Muscle of leg (tissue), 11 donors: ENCODE results near the gene ANTKMT. TPM values are rescaled to one million over a fixed set of nuclear protein-coding genes. Genes with fewer than 3 reads are reported as not detected.
A peak's percentile ranks its signal among the peaks of the same experiment; 100 is the strongest.

ENCODE experiments used
- DNase-seq: peaks from one replicate; pipeline ENCODE4 v3.0.0; 2013
- H3K27ac ChIP-seq: one replicate; pipeline ENCODE4 v1.5.1; 2013; ENCODE audit warnings: mild to moderate bottlenecking, low read length, control low read depth
- H3K27me3 ChIP-seq: one replicate; pipeline ENCODE4 v1.6.1; 2013; ENCODE audit warnings: low read length; ENCODE audit not compliant: control insufficient read depth, insufficient read depth
- H3K36me3 ChIP-seq: one replicate; pipeline ENCODE4 v1.6.1; 2013; ENCODE audit warnings: low read length; ENCODE audit not compliant: control insufficient read depth, insufficient read depth
- H3K4me1 ChIP-seq: one replicate; pipeline ENCODE4 v1.6.1; 2013; ENCODE audit warnings: low read length; ENCODE audit not compliant: control insufficient read depth, insufficient read depth
- H3K4me3 ChIP-seq: one replicate; pipeline ENCODE4 v1.5.1; 2013; ENCODE audit warnings: low read length, control low read depth
- H3K9me3 ChIP-seq: replicated peaks from 2 replicates; pipeline ENCODE4 v1.6.1; 2013; ENCODE audit warnings: low read depth, low read length; ENCODE audit not compliant: control insufficient read depth
- WGBS: methylation state at CpG from one replicate; pipeline ENCODE4 v1.1.5; 2013; ENCODE audit warnings: missing lambda C conversion rate; ENCODE audit not compliant: insufficient coverage; 5-methylcytosine and 5-hydroxymethylcytosine counted together
- polyA plus RNA-seq, 8 donors: library from polyadenylated mRNA; unstranded; fragments of 120-200 nt; gene quantifications; one replicate each; pipeline versions ENCODE4 v1.2.1 to v1.2.3, GENCODE V29; 2013; ENCODE audit warnings: inconsistent platforms in 1 of 8, low replicate concordance in 1 of 8; ENCODE audit not compliant: insufficient read length in 8 of 8, insufficient read depth in 1 of 8
- total RNA-seq: library from RNA; stranded (reverse); fragments of 120-200 nt; gene quantifications from one replicate; pipeline ENCODE4 v1.2.4, GENCODE V29; 2013

The ANTKMT gene
- total and polyA plus RNA-seq, 9 donors, result 14.1 to 29.8 (median 16.1) TPM

GRCh38 chr16:714558-715476 lies 6.1 kb upstream of the ANTKMT start, which contains the start of gene METRN:
TSS of gene METRN (plus strand) at chr16:715118. CDS start at chr16:715290, 172 bp downstream.
- peaks cover 39% of the 10 kb centered on the region for H3K27me3 ChIP-seq
- H3K27ac ChIP-seq, result no peak within 1 kb of the TSS
- H3K36me3 ChIP-seq, result no peaks in the 10 kb centered on the region
- no peaks in the 10 kb centered on the region for H3K9me3 ChIP-seq
- DNase-seq, result peak; percentile 96
- 4% methylated on average over 102 of the region's 108 CpGs for WGBS
- peaks cover 66% of the 10 kb centered on the region for H3K4me1 ChIP-seq
- peak within 1 kb of the TSS; percentile 44 for H3K4me3 ChIP-seq

- Histone ChIP-seq H3K4me1 (peaks cover 66% of the 10 kb centered on the region), H3K27ac (no peak overlapping the region), H3K27me3 (peaks cover 31% of the 10 kb centered on the region), H3K4me3 (peak overlapping the region; percentile 44), H3K36me3 (no peaks in the 10 kb centered on the region), H3K9me3 (no peaks in the 10 kb centered on the region)
- under 1% methylated on average over 70 of the region's 74 CpGs for WGBS
- DNase-seq, result peak; percentile 49
Observed at GRCh38 chr16:715477-716199, 5.3 kb upstream of the ANTKMT start.

GRCh38 chr16:716200-716568 lies 4.8 kb upstream of the ANTKMT start:
- Histone ChIP-seq H3K9me3 (no peaks in the 10 kb centered on the region), H3K27ac (no peak overlapping the region), H3K36me3 (no peaks in the 10 kb centered on the region), H3K4me1 (peaks cover 62% of the 10 kb centered on the region), H3K4me3 (peak overlapping the region; percentile 37), H3K27me3 (peaks cover 26% of the 10 kb centered on the region)
- DNase-seq, result peak; percentile 49
- WGBS, result 13% methylated on average over 7 of the region's 12 CpGs

GRCh38 chr16:716768-717325 lies 4.1 kb upstream of the ANTKMT start:
- Histone ChIP-seq H3K4me3 (no peak overlapping the region), H3K27me3 (peaks cover 23% of the 10 kb centered on the region), H3K36me3 (no peaks in the 10 kb centered on the region), H3K9me3 (no peaks in the 10 kb centered on the region), H3K4me1 (peaks cover 61% of the 10 kb centered on the region), H3K27ac (no peak overlapping the region)
- WGBS, result 81% methylated on average over 28 of the region's 29 CpGs
- no peak for DNase-seq

GRCh38 chr16:717450-718245 lies 3.3 kb upstream of the ANTKMT start:
- Histone ChIP-seq H3K27ac (no peak overlapping the region), H3K9me3 (no peaks in the 10 kb centered on the region), H3K36me3 (no peaks in the 10 kb centered on the region), H3K4me3 (no peak overlapping the region), H3K27me3 (peaks cover 18% of the 10 kb centered on the region), H3K4me1 (peaks cover 64% of the 10 kb centered on the region)
- DNase-seq, result peak; percentile 86
- 50% methylated on average over 31 of the region's 32 CpGs for WGBS

- no peak overlapping the region for H3K4me3 ChIP-seq
- no peak for DNase-seq
- peaks cover 64% of the 10 kb centered on the region for H3K4me1 ChIP-seq
- no peak overlapping the region for H3K27ac ChIP-seq
- H3K36me3 ChIP-seq, result no peaks in the 10 kb centered on the region
- H3K9me3 ChIP-seq, result no peaks in the 10 kb centered on the region
- H3K27me3 ChIP-seq, result peaks cover 16% of the 10 kb centered on the region
- 65% methylated on average over 2 of the region's 9 CpGs for WGBS
Observed at GRCh38 chr16:718389-718788, 2.6 kb upstream of the ANTKMT start.

- Histone ChIP-seq H3K4me3 (no peak overlapping the region), H3K4me1 (peaks cover 64% of the 10 kb centered on the region), H3K27ac (no peak overlapping the region), H3K27me3 (peaks cover 13% of the 10 kb centered on the region), H3K36me3 (no peaks in the 10 kb centered on the region), H3K9me3 (no peaks in the 10 kb centered on the region)
- DNase-seq, result no peak
- WGBS, result 83% methylated on average over 6 of the region's 6 CpGs
Observed at GRCh38 chr16:718922-719321, 2.0 kb upstream of the ANTKMT start.

- 5% methylated on average over 11 of the region's 16 CpGs for WGBS
- peak overlapping the region; percentile 75 for H3K4me3 ChIP-seq
- no peak for DNase-seq
- peak overlapping the region; percentile 89 for H3K27ac ChIP-seq
- no peaks in the 10 kb centered on the region for H3K36me3 ChIP-seq
- H3K9me3 ChIP-seq, result no peaks in the 10 kb centered on the region
- H3K4me1 ChIP-seq, result peaks cover 58% of the 10 kb centered on the region
- peaks cover 12% of the 10 kb centered on the region for H3K27me3 ChIP-seq
Observed at GRCh38 chr16:719815-720446, 1.0 kb upstream of the ANTKMT start.

GRCh38 chr16:720447-720989 lies 428 bp upstream of the ANTKMT start:
- WGBS, result under 1% methylated on average over 37 of the region's 38 CpGs
- DNase-seq, result peak; percentile 90
- Histone ChIP-seq H3K36me3 (no peaks in the 10 kb centered on the region), H3K4me1 (peaks cover 58% of the 10 kb centered on the region), H3K27ac (peak overlapping the region; percentile 89), H3K9me3 (no peaks in the 10 kb centered on the region), H3K4me3 (peak overlapping the region; percentile 75), H3K27me3 (peaks cover 15% of the 10 kb centered on the region)
